OCI-LY3 (cell line): ENCODE measurements around the gene ERO1A.

ENCODE experiments used
- H2AFZ ChIP-seq: fragments of 200-600, 300-600 bp; shearing (Covaris generic); 2 replicates; pipeline ENCODE4 v1.6.0; 2014; ENCODE audit warnings: antibody characterized with exemption, low read depth, low read length
- H3K27ac ChIP-seq: fragments of 200-600, 300-600 bp; sonication (generic); 2 replicates; pipeline ENCODE4 v1.5.1; 2014; ENCODE audit warnings: mild to moderate bottlenecking, low read length, moderate library complexity, mixed read lengths
- H3K27me3 ChIP-seq: fragments of 200-600, 300-600 bp; sonication (generic); 2 replicates; pipeline ENCODE4 v1.6.1; 2014; ENCODE audit warnings: low read depth, low read length, mixed read lengths
- H3K36me3 ChIP-seq: fragments of 200-600, 300-600 bp; sonication (generic); replicated peaks from 2 replicates; pipeline ENCODE3; 2014; ENCODE audit warnings: low read depth, low read length, mixed read lengths
- H3K4me1 ChIP-seq: fragments of 300-600, 200-600 bp; sonication (generic); 2 replicates; pipeline ENCODE4 v1.6.1; 2014; ENCODE audit warnings: low read length, mixed read lengths
- H3K4me2 ChIP-seq: fragments of 200-600, 300-600 bp; sonication (generic); 2 replicates; pipeline ENCODE4 v1.6.1; 2014; ENCODE audit warnings: low read length, mixed read lengths
- H3K4me3 ChIP-seq: fragments of 300-600, 200-600 bp; sonication (generic); 2 replicates; pipeline ENCODE4 v1.5.1; 2014; ENCODE audit warnings: antibody characterized with exemption, mild to moderate bottlenecking, low read length, moderate library complexity
- H3K79me2 ChIP-seq: fragments of 300-600, 200-600 bp; shearing (Covaris generic); 2 replicates; pipeline ENCODE4 v1.6.1; 2014; ENCODE audit warnings: mild to moderate bottlenecking, low read length, mixed read lengths
- H3K9ac ChIP-seq: fragments of 300-600, 200-600 bp; shearing (Covaris generic); 2 replicates; pipeline ENCODE4 v1.6.0; 2014; ENCODE audit warnings: mild to moderate bottlenecking, low read length, moderate library complexity
- H3K9me3 ChIP-seq: fragments of 200-600, 300-600 bp; shearing (Covaris generic); 2 replicates; pipeline ENCODE4 v1.6.1; 2014; ENCODE audit warnings: low read length, mixed read lengths; ENCODE audit not compliant: insufficient read depth
- H4K20me1 ChIP-seq: fragments of 200-600, 300-600 bp; sonication (generic); 2 replicates; pipeline ENCODE4 v1.6.1; 2016; ENCODE audit warnings: low read length, mixed read lengths; ENCODE audit not compliant: insufficient read depth
- CTCF ChIP-seq: fragments of 200-600, 300-600 bp; sonication (generic); IDR thresholded peaks from 2 replicates; pipeline ENCODE4 v1.5.1; 2014; ENCODE audit warnings: antibody characterized with exemption, low read length, low read depth
- EZH2phosphoT487 ChIP-seq: fragments of 200-600 bp; shearing (Covaris generic); IDR thresholded peaks from 2 replicates; pipeline ENCODE4 v1.6.1; 2018; ENCODE audit warnings: antibody characterized with exemption, mixed run types, low read depth

Gene ERO1A

GRCh38 chr14:52656905-52657304 lies 38.5 kb downstream of the ERO1A start:
- Histone ChIP-seq H2AFZ (no peak overlapping the region), H3K27me3 (no peaks in the 10 kb centered on the region), H3K9ac (no peak overlapping the region), H3K9me3 (no peaks in the 10 kb centered on the region), H3K36me3 (peaks cover 34% of the 10 kb centered on the region), H3K27ac (no peak overlapping the region), H3K4me2 (no peak overlapping the region), H3K79me2 (no peaks in the 10 kb centered on the region), H3K4me3 (no peak overlapping the region), H3K4me1 (no peaks in the 10 kb centered on the region), H4K20me1 (no peaks in the 10 kb centered on the region)
- TF ChIP-seq EZH2phosphoT487 (no peak), CTCF (no peak)

- no peaks in the 10 kb centered on the region for H3K9me3 ChIP-seq
- H3K79me2 ChIP-seq: no peaks in the 10 kb centered on the region
- H3K4me3 ChIP-seq: no peak overlapping the region
- no peak overlapping the region for H3K9ac ChIP-seq
- no peaks in the 10 kb centered on the region for H3K4me1 ChIP-seq
- H2AFZ ChIP-seq: no peak overlapping the region
- H3K27me3 ChIP-seq: no peaks in the 10 kb centered on the region
- H3K27ac ChIP-seq: no peak overlapping the region
- no peak overlapping the region for H3K4me2 ChIP-seq
- no peak for TF ChIP-seq EZH2phosphoT487
- TF ChIP-seq CTCF: no peak
- H4K20me1 ChIP-seq: no peaks in the 10 kb centered on the region
- H3K36me3 ChIP-seq: peaks cover 29% of the 10 kb centered on the region
These were observed 44.6 kb downstream of the ERO1A start for GRCh38 chr14:52650774-52651173.

GRCh38 chr14:52649511-52649910 lies 45.8 kb downstream of the ERO1A start:
- Histone ChIP-seq H4K20me1 (no peaks in the 10 kb centered on the region), H3K9me3 (no peaks in the 10 kb centered on the region), H3K36me3 (peaks cover 26% of the 10 kb centered on the region), H3K4me3 (no peak overlapping the region), H3K79me2 (no peaks in the 10 kb centered on the region), H3K27me3 (no peaks in the 10 kb centered on the region), H3K4me2 (no peak overlapping the region), H3K9ac (no peak overlapping the region), H2AFZ (no peak overlapping the region), H3K4me1 (no peaks in the 10 kb centered on the region), H3K27ac (no peak overlapping the region)
- TF ChIP-seq CTCF (no peak), EZH2phosphoT487 (no peak)

GRCh38 chr14:52641745-52642144 lies 53.6 kb downstream of the ERO1A start:
- Histone ChIP-seq H4K20me1 (no peaks in the 10 kb centered on the region), H3K36me3 (peaks cover 32% of the 10 kb centered on the region), H3K4me2 (no peak overlapping the region), H3K4me1 (no peaks in the 10 kb centered on the region), H3K9me3 (no peaks in the 10 kb centered on the region), H3K27me3 (no peaks in the 10 kb centered on the region), H2AFZ (no peak overlapping the region), H3K79me2 (no peaks in the 10 kb centered on the region), H3K27ac (no peak overlapping the region), H3K9ac (no peak overlapping the region), H3K4me3 (no peak overlapping the region)
- TF ChIP-seq CTCF (no peak), EZH2phosphoT487 (no peak)
